Upper lobe of right lung (tissue), 1 donor: ENCODE results near the gene KCNAB2. TPM values are rescaled to one million over a fixed set of nuclear protein-coding genes. Genes with fewer than 3 reads are reported as not detected.

Experiments
- ATAC-seq: fragments of 200-7000 bp; cut with Tn5 transposase; one replicate; pipeline ENCODE4 v1.9.1; 2020; ENCODE audit warnings: mild to moderate bottlenecking, moderate library complexity
- DNase-seq: peaks from one replicate; pipeline ENCODE4 v3.0.0-alpha.2; 2020
- H3K27ac ChIP-seq: fragments of 200-600 bp; one replicate; pipeline ENCODE4 v1.8.0; 2022
- H3K27me3 ChIP-seq: fragments of 200-600 bp; one replicate; pipeline ENCODE4 v1.8.0; 2022; ENCODE audit warnings: mild to moderate bottlenecking
- H3K36me3 ChIP-seq: fragments of 200-600 bp; one replicate; pipeline ENCODE4 v1.8.0; 2022
- H3K4me1 ChIP-seq: fragments of 200-600 bp; one replicate; pipeline ENCODE4 v1.8.0; 2022
- H3K4me3 ChIP-seq: fragments of 200-600 bp; one replicate; pipeline ENCODE4 v1.8.0; 2022; ENCODE audit warnings: mild to moderate bottlenecking
- H3K9me3 ChIP-seq: fragments of 200-600 bp; one replicate; pipeline ENCODE4 v1.8.0; 2022
- CTCF ChIP-seq: fragments of 200-600 bp; IDR thresholded peaks from one replicate; pipeline ENCODE4 v1.8.0; 2022; ENCODE audit warnings: antibody characterized with exemption
- intact Hi-C: fragments of 100-400 bp; cut with DNase I; formaldehyde crosslinking; loops from one replicate; pipeline ENCODE4 v1.11.0; 2022
- total RNA-seq: library from RNA; stranded (reverse); fragmentation: NEBNext Ultra II Directional; extraction: Animal tissue kit (Norgen Biotek cat#: 25700); gene quantifications from one replicate; pipeline ENCODE4 v1.2.1, GENCODE V29; 2021
- donor health status: DM: no; HTN: yes; CAD: no; lungs with severe emphysema.

KCNAB2 gene
- total RNA-seq, 1 donor from 2014 or later = 60.4 TPM

GRCh38 chr1:6142734-6143133 lies 97.0 kb downstream of the KCNAB2 start:
- no peak for DNase-seq
- Histone ChIP-seq H3K4me1 (no peaks in the 10 kb centered on the region), H3K4me3 (no peak overlapping the region), H3K9me3 (no peaks in the 10 kb centered on the region), H3K27me3 (peaks cover 20% of the 10 kb centered on the region), H3K27ac (no peak overlapping the region), H3K36me3 (no peaks in the 10 kb centered on the region)
- ATAC-seq = no peak
- TF ChIP-seq CTCF = no peak
- intact Hi-C loops = no loop called here

DNA sequence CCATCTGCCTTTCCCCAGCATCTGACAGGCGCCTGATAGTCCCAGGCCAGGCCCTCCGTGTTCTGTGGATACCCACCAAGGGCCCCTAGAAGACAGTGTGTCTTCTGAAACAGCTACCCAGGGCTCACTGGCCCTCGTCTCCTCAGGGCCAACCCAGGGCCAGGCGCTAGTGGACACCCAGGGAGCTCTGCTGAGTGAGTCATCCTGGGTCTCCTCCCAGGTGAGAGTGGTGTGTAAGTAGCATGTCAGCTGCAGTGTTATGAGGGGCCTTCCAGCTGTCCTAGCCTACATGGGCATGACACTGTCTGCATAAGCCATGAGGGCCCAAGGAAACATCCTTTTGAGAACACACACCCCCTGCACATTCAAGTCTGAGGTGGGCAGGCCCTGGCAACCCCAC lies 97.7 kb downstream of the KCNAB2 start:
- H3K27me3 ChIP-seq = peaks cover 26% of the 10 kb centered on the region
- H3K36me3 ChIP-seq = no peaks in the 10 kb centered on the region
- H3K27ac ChIP-seq = no peak overlapping the region
- intact Hi-C loops = no loop called here
- TF ChIP-seq CTCF = no peak
- no peaks in the 10 kb centered on the region for H3K4me1 ChIP-seq
- DNase-seq (no peak), ATAC-seq (no peak)
- H3K9me3 ChIP-seq = no peaks in the 10 kb centered on the region
- no peak overlapping the region for H3K4me3 ChIP-seq

- TF ChIP-seq CTCF = no peak
- no peak overlapping the region for H3K27ac ChIP-seq
- H3K9me3 ChIP-seq = no peaks in the 10 kb centered on the region
- intact Hi-C loops = no loop called here
- H3K4me3 ChIP-seq = no peak overlapping the region
- no peaks in the 10 kb centered on the region for H3K36me3 ChIP-seq
- H3K4me1 ChIP-seq = no peaks in the 10 kb centered on the region
- no peak for ATAC-seq
- H3K27me3 ChIP-seq = peaks cover 33% of the 10 kb centered on the region
- no peak for DNase-seq
These were observed 98.5 kb downstream of the KCNAB2 start for GRCh38 chr1:6144175-6144574.

DNA sequence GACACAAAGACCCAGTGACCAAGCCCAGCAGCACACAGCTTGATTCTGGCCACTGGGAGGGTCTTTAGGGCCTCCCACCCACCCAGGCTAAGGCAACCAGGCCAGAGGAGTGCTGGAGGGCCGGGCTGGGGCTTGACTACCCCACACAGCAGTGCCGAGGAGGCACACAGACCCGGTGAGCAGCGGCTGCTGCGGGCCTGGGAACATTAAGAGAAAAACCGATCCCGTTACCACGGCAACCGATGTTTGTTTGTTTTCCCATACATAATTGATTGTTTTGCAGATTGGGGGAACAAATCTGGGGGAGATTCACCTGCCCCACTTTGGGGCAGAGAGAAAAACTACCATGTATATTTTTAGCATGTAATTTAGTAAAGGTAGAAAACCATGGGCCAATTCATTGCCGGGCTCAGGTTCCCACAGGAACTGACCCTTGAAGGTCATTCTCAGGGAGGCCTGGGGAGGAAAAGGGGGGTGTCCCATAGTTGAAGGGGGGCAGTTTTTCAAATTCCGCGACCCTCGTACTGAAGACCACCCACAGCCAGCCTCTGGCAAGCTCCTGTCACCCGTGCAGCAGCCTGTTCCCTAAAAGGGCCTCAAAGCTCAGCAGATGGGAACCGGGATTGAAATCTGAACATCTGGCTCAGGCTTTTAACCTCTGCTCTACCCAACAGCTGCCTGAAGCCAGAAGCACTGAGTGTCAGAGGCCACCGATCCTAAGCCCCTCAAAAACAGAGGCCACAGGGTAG lies 99.1 kb downstream of the KCNAB2 start:
- Histone ChIP-seq H3K27me3 (peaks cover 37% of the 10 kb centered on the region), H3K4me3 (no peak overlapping the region), H3K9me3 (no peaks in the 10 kb centered on the region), H3K27ac (no peak overlapping the region), H3K36me3 (no peaks in the 10 kb centered on the region), H3K4me1 (no peaks in the 10 kb centered on the region)
- DNase-seq = no peak
- no peak for ATAC-seq
- intact Hi-C loops = no loop called here
- no peak for TF ChIP-seq CTCF

DNA sequence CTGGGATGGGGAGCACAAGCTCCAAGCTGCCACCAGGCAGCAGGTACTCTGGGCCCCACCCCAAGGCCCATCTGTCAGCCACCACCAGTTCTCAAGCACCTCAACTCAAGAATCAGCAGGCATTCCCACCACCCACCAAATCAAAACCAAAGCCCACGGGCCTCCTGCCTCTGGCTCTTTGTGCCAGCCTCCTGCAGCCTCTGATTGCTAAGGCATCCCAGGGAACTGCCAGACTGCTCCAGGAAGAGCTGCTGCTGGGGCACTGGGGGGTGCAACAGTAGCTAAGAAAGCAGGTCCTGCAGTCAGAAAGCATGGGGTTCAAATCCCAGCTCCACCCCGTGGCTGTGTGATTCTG lies 99.7 kb downstream of the KCNAB2 start:
- no peak for DNase-seq
- TF ChIP-seq CTCF = no peak
- ATAC-seq = no peak
- Histone ChIP-seq H3K27ac (no peak overlapping the region), H3K36me3 (no peaks in the 10 kb centered on the region), H3K4me3 (no peak overlapping the region), H3K27me3 (peaks cover 37% of the 10 kb centered on the region), H3K9me3 (no peaks in the 10 kb centered on the region), H3K4me1 (no peaks in the 10 kb centered on the region)
- intact Hi-C loops = no loop called here
